Thyroid gland (tissue), 4 donors: Measurements from ENCODE around the gene SETBP1.

Experiments used
- CTCF ChIP-seq, 6 experiments: fragments of 200-600 bp in 3 of 6; fragments of 450-650 bp in 3 of 6; sonication (generic) in 3 of 6; IDR thresholded peaks; one replicate each; pipeline ENCODE4 v1.5.1; 2016 to 2019; ENCODE audit warnings: antibody characterized with exemption in 6 of 6, mild to moderate bottlenecking in 2 of 6, inconsistent platforms in 1 of 6, moderate library complexity in 1 of 6
- POLR2A ChIP-seq, 2 donors: fragments of 450-650 bp; IDR thresholded peaks; one replicate each; pipeline ENCODE4 v1.6.1; 2017; ENCODE audit warnings: antibody characterized with exemption in 2 of 2, mild to moderate bottlenecking in 2 of 2, moderate library complexity in 1 of 2

- no peak for TF ChIP-seq CTCF (IDR thresholded peaks at IDR 0.05)
- TF ChIP-seq POLR2A (IDR thresholded peaks at IDR 0.05) = no peak
Measured at GRCh38 chr18:45049578-45050319, 369.1 kb downstream of the SETBP1 start.
